KMS-11 (cell line): ENCODE measurements around the gene IQSEC1.

ENCODE experiments used
- H2AFZ ChIP-seq: fragments of 200-600 bp; sonication (generic); 2 replicates; pipeline ENCODE4 v1.6.1; 2016; ENCODE audit warnings: antibody characterized with exemption, mixed run types, low read depth
- H3K27ac ChIP-seq: fragments of 200-600 bp; sonication (generic); 2 replicates; pipeline ENCODE4 v1.6.1; 2016; ENCODE audit warnings: mild to moderate bottlenecking, mixed run types
- H3K27me3 ChIP-seq: fragments of 200-600 bp; sonication (generic); 2 replicates; pipeline ENCODE4 v1.6.1; 2017; ENCODE audit warnings: mild to moderate bottlenecking, low read depth, mixed run types, moderate library complexity; ENCODE audit not compliant: insufficient read depth
- H3K36me3 ChIP-seq: fragments of 200-600 bp; sonication (generic); 2 replicates; pipeline ENCODE4 v1.6.1; 2017; ENCODE audit warnings: mild to moderate bottlenecking, mixed run types; ENCODE audit not compliant: insufficient read depth
- H3K4me1 ChIP-seq: fragments of 200-600 bp; sonication (generic); 2 replicates; pipeline ENCODE4 v1.6.1; 2016; ENCODE audit warnings: mild to moderate bottlenecking, low read depth, mixed run types; ENCODE audit not compliant: poor library complexity, severe bottlenecking
- H3K4me2 ChIP-seq: fragments of 200-600 bp; sonication (generic); 2 replicates; pipeline ENCODE4 v1.7.0; 2016; ENCODE audit warnings: mild to moderate bottlenecking, mixed run types
- H3K4me3 ChIP-seq: fragments of 200-600 bp; sonication (generic); IDR thresholded peaks from 2 replicates; pipeline ENCODE4 v1.6.1; 2017; ENCODE audit warnings: low read depth, low read length, mixed read lengths; ENCODE audit not compliant: insufficient read depth
- H3K79me2 ChIP-seq: fragments of 200-600 bp; sonication (generic); 2 replicates; pipeline ENCODE4 v1.6.1; 2016; ENCODE audit warnings: low read depth, mixed run types; ENCODE audit not compliant: insufficient read depth
- H3K9ac ChIP-seq: fragments of 200-600 bp; sonication (generic); 2 replicates; pipeline ENCODE4 v1.6.1; 2016; ENCODE audit warnings: mild to moderate bottlenecking, mixed run types
- H4K20me1 ChIP-seq: fragments of 200-600 bp; sonication (generic); 2 replicates; pipeline ENCODE4 v1.6.1; 2016; ENCODE audit warnings: mild to moderate bottlenecking, mixed run types; ENCODE audit not compliant: insufficient read depth
- TF ChIP-seq, protein P1 (sequence below): fragments of 200-600 bp; sonication (generic); conservative IDR thresholded peaks from 2 replicates; pipeline ENCODE4 v1.6.1; 2017; ENCODE audit warnings: low read depth, mild to moderate bottlenecking, antibody characterized with exemption, low read length, moderate library complexity, mixed read lengths

The IQSEC1 gene

DNA sequence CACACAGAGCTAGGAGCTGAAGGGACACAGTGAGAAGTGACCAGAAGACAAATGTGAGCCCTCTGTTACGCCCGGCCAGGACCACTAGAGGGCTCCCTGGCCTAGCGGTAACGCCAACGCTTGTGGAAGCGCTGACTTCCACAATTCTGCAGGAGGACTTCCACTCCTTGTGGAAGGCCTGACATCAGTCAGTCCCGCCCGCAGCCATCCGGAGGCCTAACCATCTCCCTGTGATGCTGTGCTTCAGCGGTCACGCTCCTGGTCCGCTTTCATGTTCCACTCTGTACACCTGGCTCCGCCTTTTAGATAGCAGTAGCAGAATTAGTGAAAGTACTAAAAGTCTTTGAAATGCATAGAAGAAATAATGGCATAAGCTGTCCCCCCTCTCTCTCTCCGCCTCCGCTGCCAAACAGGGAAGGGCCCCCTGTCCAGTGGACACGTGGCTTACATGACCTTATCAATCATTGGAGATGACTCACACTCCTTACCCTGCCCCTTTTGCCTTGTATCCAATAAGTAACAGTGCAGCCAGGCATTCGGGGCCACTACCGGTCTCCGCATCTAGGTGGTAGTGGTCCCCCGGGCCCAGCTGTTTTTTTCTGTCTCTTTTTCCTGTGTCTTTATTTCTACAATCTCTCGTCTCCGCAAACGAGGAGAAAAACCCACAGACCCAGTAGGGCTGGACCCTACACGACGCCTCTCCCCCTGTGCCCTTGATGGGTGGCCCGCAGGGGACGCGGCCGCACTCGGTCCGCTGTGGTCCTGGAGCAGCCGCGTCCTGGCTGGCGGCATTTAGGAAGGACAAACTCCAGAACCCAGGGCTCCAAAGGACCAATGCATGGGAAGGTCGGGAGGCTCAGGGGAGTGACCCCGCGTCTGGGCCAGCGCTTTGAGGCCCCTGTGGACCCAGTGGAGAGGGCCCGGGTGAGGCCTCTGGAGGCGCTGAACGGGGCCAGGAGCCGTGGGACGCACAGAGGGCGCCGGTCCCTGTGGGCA is 204.9 kb downstream of the IQSEC1 start:
- no peak overlapping the region for H3K27ac ChIP-seq
- no peaks in the 10 kb centered on the region for H3K79me2 ChIP-seq
- H2AFZ ChIP-seq: peak overlapping the region; percentile 58; the same call in 1 of the 2 replicates

DNA sequence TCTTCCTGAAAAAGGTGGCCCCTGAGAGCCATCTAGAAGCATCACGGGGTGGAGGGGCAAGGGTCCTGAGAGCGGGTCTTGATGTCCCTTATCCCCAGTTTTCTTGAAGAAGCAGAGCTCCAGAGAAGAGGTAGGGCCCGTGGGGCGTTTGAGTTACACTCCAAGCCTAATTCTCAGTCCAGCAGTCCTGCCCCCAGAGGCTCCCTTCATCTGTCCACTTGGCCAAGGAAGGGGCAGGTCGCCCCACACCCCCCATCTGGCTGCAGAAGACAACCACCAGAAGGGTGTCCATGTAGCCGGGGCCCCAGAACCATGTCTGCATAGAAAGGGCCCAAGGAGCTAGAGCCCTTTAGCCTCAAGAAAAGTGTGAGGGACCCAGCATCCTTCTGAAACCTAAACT is 206.4 kb downstream of the IQSEC1 start:
- H3K4me3 ChIP-seq: no peak overlapping the region
- TF ChIP-seq, protein P1, sequence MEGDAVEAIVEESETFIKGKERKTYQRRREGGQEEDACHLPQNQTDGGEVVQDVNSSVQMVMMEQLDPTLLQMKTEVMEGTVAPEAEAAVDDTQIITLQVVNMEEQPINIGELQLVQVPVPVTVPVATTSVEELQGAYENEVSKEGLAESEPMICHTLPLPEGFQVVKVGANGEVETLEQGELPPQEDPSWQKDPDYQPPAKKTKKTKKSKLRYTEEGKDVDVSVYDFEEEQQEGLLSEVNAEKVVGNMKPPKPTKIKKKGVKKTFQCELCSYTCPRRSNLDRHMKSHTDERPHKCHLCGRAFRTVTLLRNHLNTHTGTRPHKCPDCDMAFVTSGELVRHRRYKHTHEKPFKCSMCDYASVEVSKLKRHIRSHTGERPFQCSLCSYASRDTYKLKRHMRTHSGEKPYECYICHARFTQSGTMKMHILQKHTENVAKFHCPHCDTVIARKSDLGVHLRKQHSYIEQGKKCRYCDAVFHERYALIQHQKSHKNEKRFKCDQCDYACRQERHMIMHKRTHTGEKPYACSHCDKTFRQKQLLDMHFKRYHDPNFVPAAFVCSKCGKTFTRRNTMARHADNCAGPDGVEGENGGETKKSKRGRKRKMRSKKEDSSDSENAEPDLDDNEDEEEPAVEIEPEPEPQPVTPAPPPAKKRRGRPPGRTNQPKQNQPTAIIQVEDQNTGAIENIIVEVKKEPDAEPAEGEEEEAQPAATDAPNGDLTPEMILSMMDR: no peak
- no peaks in the 10 kb centered on the region for H4K20me1 ChIP-seq
- H3K9ac ChIP-seq: no peak overlapping the region
- H3K4me1 ChIP-seq: peaks cover 6% of the 10 kb centered on the region
- H3K79me2 ChIP-seq: no peaks in the 10 kb centered on the region
- H3K27me3 ChIP-seq: no peaks in the 10 kb centered on the region
- no peaks in the 10 kb centered on the region for H3K36me3 ChIP-seq
- H2AFZ ChIP-seq: no peak overlapping the region
- no peak overlapping the region for H3K27ac ChIP-seq
- H3K4me2 ChIP-seq: no peak overlapping the region

More for the DNA sequence above, 204.9 kb downstream of the IQSEC1 start:
- Histone ChIP-seq H4K20me1 (no peaks in the 10 kb centered on the region), H3K27me3 (no peaks in the 10 kb centered on the region), H3K4me2 (peak overlapping the region; percentile 46; the same call in 1 of the 2 replicates), H3K4me1 (peaks cover 6% of the 10 kb centered on the region), H3K9ac (no peak overlapping the region), H3K36me3 (no peaks in the 10 kb centered on the region), H3K4me3 (no peak overlapping the region)
- TF ChIP-seq, protein P1: peak; percentile 48

DNA sequence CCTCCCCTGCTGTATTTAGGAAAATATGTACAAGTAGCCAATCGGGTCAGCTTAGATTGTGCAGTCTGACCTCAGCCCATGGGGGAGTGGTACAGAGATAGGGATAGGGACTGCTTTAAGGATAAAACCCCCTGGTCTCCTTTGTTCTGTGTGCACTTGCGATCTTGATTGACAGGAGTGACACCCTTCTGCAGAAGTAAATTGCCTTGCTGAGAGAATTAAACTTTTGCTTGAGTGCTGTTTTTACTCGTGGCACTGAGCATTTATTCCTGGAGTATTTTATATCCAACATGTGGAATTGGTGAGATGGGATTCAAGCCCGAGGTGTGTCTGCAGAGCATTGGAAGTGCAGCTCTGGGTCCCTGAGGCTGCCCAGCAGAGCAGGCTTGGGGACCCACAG is 208.0 kb downstream of the IQSEC1 start:
- H3K36me3 ChIP-seq: no peaks in the 10 kb centered on the region
- H2AFZ ChIP-seq: no peak overlapping the region
- H3K27me3 ChIP-seq: no peaks in the 10 kb centered on the region
- H3K4me3 ChIP-seq: no peak overlapping the region
- no peaks in the 10 kb centered on the region for H4K20me1 ChIP-seq
- TF ChIP-seq, protein P1: no peak
- no peaks in the 10 kb centered on the region for H3K79me2 ChIP-seq
- no peaks in the 10 kb centered on the region for H3K4me1 ChIP-seq
- H3K4me2 ChIP-seq: no peak overlapping the region
- no peak overlapping the region for H3K27ac ChIP-seq
- H3K9ac ChIP-seq: no peak overlapping the region

DNA sequence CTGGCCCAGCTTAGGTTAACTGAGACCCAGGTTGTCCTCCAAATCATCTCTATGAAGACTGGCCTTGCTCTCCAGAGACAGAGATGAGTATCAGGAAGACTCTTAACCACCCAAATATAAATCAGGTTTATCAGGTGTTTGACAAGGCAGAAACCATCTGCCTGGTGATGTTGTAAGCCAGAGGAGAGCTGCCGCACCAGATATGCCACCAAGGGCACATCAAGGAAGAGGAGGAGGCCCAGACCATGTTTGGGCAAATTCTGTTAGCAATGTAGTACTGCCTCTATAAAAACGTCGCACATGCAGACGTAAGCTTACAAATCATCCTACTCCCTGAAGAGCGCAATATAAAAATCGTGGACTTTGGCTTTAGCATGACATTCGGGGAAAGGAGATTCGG is 210.8 kb downstream of the IQSEC1 start:
- no peak overlapping the region for H3K9ac ChIP-seq
- H3K4me3 ChIP-seq: no peak overlapping the region
- H3K27ac ChIP-seq: no peak overlapping the region
- no peak overlapping the region for H2AFZ ChIP-seq
- TF ChIP-seq, protein P1: no peak
- H3K4me2 ChIP-seq: no peak overlapping the region
- H3K4me1 ChIP-seq: no peaks in the 10 kb centered on the region
- H4K20me1 ChIP-seq: no peaks in the 10 kb centered on the region
- no peaks in the 10 kb centered on the region for H3K79me2 ChIP-seq
- H3K36me3 ChIP-seq: no peaks in the 10 kb centered on the region
- H3K27me3 ChIP-seq: no peaks in the 10 kb centered on the region
